HG03571 (cell line): ENCODE data around the gene IQSEC3.
"Not testable (repeated sequence)": the region's sequence is repeated elsewhere in the genome, so short reads cannot be mapped to it uniquely, and the experiment has no call there.

Experiments used
- ATAC-seq: cut with Tn5 transposase; IDR thresholded peaks from one replicate; pipeline ENCODE4 v1.9.1; 2021; ENCODE audit not compliant: unreplicated experiment

IQSEC3 gene

DNA sequence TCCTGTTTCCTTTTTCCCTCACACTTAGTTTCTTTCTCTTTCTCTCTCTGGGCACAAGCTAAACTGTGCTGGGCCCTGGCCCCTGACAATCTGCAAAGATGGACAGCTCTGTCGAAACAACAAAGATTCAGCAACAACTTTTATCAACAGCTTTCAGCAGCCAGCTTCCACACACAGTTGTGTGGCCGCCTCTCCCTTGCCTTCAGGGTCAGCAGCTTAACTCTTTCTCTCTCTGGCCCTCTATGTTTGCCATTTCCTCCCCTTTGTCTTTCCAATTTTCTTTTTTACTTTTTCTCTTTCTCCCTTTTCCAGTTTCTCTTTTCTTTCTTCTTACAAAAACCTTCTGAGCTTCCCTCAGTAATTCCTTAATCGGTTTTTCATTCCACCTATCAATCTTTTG is 43.3 kb downstream of the IQSEC3 start:
- no peak for ATAC-seq

DNA sequence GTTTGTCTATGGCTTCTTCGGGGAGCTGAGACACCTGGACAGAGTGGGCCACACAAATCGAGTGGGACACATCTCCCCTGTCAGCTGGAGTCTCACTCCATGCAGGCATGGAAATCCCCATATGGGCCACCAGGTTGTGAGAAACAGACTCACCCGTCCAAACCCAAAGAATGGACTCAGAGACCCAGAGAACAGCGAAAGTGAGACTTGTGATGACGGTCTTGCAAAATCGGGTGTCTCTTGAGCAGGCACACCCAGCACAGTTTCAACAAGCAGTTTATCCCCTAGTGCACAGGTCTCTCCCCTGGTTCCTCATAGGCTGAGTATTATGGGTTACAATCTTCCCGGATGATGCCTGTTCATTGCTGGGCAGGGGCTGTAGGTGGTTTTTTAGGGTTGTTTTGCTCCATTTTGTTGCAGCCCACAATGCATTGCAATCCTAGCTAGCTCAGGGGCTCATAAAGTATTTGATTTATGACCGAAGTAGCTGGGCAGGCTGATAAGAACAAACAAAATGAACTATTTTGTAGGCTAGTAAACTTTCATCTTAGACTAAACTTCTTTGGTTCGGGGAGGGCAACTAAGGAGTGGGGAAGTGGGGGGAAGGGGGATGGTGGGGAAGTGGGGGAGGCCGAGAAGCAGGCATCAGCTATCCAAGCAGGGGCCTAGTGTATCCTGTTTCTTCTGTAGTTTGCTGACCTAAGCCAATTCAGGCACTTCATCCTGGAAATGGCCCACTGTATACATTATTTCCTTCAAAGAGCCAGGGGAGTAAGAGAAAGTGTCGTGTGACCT is 45.3 kb downstream of the IQSEC3 start:
- ATAC-seq: no peak

DNA sequence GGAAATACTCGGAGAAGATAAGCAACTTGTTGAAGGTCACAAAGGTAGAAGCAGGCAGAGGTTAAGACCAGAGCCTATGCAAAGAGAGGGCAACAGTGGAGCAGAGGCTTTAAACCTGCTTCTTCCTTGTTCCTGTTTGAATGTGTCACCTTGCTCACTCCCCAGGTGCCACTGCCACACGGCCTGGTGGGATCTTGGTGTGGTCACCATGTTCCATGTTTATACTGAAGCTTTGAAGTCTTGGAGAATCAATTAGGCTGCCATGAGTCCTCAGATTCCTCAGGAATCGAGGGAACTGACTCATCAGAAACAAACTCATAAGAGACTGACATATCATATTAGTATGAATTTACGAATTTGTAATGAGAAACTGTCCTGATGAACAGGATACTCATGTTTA is 46.8 kb downstream of the IQSEC3 start:
- ATAC-seq: no peak

DNA sequence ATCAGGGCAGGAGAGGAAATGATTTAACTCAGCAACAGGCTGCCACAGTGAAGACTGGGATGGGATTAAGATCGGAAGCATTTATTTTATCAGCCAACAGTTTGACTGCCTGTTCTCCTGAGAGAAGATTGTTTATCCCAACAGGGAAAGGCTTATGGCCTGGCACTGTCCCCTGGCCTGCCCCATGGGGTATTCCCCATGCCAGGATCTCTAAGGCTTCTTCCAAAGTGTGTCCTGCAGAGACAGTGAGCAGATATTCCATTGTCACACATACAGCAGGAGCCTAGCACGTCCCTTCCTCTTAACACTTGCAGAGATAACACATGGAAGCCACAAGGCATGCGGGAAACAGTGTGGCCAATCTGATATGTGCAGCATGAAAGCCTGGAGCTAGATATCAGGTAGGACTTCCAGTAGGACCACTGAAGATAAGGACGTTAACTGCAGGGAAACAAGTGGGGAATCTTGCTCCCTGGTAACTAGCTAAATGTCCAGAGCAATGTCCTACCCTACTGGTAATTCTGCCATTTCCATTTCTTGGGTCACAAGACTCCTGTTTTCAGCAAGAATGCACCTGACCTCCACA is 48.2 kb downstream of the IQSEC3 start:
- ATAC-seq: no peak

DNA sequence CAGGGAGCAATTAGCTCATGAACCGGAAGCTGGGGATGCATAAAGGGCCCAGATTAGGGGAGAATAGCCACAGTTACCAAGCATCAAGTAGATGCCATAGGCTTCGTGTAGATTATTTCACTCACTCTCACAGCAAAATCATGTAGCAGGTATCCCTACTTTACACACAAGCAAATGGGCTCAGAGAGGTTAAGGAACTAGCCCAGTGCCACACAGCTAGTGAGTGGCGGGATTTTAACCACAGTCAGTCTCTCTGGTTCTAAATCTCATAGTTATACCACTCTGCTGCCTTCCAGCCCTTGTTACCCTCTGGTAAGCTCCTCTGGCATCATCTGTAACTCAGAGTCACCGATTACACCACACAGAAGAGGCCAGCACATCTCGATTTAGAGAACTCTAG is 49.0 kb downstream of the IQSEC3 start:
- no peak for ATAC-seq

DNA sequence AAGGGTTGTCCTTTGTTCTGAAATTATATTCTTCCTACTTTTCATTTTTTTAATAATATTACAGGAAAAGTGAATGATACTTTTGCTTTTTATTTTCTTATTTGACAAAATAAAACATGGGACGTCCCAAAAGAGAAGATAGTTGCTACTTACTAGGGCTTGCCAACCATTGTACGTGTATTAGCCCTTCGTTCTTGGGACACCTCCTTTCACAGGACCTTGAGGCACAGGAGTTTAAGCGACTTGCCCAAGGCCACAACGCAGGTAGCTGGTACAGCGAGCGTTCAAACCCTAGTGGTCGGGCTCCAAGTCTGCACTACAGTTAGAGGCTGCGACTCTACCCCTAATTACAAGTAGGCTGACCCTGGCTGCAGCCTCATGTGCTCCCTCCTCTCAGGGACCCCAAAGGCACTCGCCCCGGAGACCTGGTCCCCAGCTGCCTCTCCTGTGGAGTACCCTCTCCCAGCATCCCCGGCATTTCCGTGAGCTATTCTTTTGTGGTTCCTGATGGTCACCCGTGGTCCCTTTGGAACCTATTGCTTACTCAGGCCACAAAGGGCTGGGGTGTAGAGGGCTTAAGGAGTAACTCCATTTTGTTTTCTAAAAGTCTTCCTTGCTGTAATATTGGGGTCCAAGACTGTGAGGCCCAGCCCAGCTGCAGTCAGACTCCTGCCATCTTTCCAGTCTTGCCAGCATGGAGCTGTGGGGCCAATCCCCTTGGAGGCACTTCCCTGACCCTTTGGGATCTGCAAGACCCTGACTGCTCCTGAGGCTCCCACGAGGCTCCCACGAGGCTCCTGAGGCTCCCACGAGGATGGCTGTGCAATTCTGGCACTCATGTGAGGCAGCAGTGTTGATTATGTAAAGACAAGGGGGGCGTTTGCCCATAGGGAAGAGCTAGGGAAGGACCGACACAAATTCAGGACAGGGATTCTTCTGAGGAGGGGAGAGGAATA is 49.7 kb downstream of the IQSEC3 start:
- no peak for ATAC-seq

DNA sequence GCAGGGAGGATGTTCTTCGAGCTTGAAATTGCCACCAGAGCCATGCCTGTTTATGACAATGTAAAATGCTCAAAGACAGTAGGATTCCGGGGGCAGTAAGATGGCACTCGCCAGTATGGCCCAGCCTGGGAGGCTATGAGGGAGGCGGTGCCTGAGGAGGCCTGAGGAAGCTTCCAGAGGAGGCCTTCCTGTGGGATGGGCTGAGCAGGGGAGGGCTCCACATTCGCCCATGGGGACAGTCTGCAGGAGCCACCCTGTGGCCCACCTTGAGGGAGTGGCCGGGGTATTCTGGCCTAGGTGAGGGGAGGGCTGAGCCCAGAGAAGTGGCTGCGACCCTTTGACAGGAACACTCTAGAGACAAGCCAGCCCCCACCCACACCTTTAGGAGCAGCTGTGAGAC is 50.7 kb downstream of the IQSEC3 start:
- no peak for ATAC-seq

DNA sequence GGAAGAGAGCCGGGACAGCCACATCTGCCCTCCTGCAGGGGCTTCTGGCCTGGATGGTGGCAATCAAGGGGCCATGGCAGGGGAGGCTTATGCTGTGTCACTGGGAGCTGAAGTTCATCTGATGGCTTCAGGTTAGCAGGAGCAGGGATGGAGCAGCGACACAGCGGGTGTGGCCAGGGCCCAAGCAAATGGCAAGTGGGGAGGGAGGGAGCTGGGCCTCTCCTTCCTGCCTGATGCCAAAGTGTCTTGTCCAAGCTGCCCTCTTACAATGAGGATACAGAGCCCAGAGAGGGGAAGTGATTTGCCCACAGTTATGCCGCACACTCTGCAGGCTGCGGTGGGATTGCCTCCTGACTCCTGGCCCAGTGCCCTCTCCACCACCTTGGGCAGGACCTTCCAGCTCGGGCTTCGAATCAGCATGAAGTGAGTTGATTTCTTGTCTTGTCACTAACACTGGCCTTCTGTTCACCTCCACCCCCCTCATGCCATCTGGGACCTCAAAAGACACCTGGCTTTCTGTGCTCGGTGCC is 51.3 kb downstream of the IQSEC3 start:
- no peak for ATAC-seq

DNA sequence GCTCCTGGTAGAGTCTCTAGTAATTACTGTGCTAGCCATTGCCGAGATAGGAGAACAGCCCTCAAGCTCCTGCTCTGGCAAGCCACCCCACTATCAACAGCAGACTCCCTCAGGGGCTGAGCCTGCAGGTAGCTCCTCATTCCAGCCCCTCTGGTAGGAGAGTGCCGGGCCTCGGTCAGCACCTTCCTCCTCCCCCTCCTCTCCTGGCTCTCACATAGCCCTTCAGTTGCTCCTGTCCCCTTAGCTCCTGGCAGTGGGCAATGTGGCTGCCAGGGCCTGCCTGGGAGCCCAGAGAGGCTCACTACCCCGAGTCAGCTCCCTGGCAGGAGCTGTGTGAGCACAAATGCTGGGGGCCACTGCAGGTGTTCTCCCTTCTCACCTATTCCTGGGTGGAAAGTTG is 52.0 kb downstream of the IQSEC3 start:
- no peak for ATAC-seq

DNA sequence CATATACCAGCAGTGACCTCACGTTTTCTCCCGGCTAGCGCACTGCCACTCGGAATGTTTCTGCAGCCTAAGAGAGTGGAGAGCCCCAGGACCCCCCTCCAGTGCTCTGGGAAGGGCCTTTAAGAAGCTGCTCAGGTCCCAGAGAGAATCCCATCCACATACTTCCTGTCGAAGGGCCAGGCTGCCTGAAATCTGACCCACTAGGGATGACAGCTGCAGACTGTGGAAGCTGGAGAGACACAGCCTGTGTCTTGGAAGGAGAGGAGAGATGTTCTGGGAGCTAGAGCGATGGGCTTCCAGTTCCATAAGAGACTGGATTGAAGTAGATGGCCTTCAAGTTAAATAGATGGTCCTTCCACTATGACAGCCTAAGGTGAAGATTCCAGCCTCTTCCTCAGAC is 54.4 kb downstream of the IQSEC3 start:
- no peak for ATAC-seq

DNA sequence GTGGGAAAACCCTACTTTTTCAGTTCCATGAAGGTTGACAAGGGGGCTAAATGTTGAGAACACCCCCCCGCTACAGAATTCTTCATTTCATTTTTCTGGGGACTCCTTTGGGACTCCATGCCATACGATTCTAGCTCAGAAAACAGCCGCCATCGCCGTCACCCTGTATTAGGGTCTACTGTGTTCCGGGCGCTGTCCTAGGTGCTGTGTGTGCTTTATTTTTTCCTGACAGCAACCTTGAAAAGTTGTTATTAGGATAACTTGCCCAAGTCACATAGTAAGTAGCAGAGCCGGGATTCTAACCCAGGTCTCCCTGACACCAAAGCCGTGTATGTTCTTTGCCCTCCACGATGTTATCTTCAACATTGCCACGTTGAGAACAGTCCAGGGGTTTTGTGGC is 55.1 kb downstream of the IQSEC3 start:
- no peak for ATAC-seq

DNA sequence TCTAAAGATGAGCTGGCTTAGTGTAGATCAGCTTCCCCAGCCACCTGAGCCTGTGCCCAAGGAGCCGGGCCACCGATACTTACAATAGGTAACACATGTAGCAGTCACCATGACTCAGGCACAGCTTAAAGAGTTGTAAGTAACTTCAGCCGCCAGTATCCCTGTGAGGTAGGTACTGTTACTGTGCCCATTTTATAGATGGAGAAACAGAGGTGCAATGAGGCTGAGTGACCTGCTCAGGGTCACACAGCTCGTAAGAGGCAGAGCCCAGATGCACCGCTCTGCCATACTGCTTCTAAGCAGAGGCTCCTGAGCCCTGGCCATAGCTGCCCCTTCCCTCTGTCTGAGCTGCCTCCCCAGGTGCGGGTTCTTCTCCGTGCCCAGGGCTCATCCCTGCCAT is 58.5 kb downstream of the IQSEC3 start:
- ATAC-seq: no peak

DNA sequence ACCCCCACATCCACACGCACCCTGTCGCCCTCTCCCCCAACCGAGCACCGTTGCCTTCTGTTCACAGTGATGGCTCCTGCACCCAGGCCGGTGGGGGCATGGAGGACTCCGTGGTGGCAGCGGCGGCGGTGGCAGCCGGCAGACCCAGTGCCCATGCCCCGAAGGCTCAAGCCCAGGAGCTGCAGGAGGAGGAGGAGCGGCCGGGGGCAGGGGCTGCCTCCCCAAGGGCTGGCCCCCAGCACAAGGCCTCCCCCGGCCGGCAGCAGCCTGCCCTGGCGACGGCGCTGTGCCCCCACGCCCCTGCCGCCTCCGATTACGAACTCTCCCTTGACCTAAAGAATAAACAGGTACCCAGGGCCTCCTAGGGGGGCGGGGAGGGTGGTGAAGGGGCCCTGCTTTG is 59.0 kb downstream of the IQSEC3 start:
- no peak for ATAC-seq

DNA sequence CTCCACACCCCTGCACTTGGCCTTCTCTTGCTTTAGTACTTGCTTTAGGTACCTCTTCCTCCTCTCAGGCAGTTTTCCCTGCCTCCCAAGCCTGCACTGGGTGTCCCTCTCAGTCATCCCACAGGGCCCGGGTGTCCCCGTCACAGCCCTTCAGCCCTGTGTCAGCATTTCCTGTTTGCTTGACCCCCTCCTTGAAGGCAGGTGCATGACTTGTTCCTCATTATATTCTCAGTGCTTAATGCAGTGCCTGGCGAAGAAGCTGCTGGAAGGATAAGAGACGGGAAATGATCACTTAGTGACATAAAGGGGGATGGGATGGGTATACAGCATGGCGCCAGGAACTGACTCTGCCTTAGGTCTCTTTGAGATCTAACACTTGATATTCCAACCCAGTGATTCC is 61.5 kb downstream of the IQSEC3 start:
- ATAC-seq: no peak

DNA sequence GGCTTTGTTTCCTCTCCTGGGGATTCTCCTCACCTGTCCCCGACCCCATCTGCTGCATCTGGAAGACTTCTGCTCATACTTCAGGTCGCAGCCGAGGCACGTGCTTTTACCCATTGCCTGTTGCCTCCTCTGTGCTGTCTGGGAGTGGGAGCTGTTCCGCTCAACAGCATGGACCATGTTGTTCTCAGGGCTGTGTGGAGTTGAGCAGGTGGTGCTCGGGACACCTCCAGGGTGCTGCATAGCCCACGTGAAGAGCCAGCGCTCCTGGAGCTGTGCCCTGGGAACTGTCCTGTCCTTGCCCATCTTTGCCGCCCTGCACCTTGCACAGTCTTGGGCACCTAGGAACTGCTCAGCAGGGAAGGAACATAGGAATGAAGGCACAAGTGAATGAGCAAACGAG is 62.4 kb downstream of the IQSEC3 start:
- ATAC-seq: no peak

DNA sequence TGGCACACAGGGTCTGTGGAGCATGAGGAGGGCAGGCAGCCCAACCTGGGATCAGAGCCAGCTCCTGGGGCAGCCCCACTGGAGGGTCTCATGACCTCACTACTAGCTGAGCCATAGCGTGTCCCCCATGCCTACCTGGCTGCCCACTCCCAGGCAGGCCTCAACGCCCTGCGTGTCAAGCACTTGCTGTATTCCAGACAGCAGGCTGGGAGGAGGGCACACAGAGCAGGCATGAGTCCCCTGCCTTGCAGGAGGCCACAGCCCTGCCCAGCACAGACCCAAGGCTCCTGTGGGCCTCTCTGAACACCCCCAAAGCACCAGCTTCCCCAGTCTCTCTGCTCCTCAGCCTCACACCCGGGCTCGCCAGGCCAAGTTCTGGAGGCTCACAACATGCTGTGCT is 64.0 kb downstream of the IQSEC3 start:
- no peak for ATAC-seq

DNA sequence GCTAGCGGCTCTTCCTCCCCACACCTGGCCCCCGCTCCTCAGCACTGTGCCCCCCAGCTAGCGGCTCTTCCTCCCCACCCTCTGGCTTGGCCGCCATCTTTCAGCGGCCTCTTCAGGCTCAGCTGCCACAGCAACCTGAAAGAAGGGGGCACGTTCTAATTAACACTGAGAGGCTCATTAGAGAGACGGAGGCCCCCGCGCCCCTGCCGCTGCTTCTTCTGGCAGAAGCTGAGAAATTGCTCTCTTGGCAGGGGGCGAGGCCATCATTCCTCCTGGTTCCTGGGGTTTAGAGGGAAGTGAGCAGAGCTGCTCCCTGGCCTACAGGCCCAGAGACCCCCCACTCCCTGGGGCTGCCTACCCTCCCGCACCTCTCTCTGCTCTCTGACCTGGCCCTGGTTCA is 64.4 kb downstream of the IQSEC3 start:
- ATAC-seq: no peak

DNA sequence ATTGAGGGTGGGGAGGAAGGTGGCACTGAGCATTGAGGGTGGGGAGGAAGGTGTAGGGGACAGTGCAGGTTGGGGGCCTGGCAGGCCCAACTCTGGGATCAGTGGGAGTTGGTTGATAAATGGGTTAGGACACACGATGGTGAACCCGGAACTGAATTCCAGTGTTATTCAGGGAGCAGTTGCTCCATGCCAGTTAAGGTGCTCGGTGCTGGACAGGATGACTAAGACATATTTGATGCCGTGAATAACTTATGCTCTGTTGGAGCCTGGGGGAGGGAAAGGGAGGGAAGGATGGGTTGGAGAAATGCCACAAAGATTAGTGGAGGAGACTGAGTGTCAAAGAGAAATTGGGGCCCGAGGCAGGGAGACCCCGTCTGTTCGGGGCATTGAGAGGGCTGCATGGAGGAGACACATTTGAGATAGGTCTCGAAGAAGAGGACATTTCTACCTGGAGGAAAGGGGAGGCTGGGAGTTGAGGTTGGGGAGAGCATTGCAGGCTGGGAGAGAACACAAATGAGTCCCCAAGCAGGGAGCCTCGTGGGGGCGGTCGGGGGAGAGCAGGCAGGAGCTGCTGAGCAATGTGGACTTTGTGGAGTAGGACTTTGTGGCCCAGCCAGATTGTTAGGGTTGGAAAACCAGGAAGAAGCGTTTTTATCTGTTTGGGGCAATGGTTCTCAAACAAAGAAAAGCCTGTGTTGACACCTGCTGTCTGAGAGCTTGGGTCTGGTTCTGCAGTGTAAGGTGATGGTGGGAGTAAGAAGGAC is 65.3 kb downstream of the IQSEC3 start:
- ATAC-seq: no peak

DNA sequence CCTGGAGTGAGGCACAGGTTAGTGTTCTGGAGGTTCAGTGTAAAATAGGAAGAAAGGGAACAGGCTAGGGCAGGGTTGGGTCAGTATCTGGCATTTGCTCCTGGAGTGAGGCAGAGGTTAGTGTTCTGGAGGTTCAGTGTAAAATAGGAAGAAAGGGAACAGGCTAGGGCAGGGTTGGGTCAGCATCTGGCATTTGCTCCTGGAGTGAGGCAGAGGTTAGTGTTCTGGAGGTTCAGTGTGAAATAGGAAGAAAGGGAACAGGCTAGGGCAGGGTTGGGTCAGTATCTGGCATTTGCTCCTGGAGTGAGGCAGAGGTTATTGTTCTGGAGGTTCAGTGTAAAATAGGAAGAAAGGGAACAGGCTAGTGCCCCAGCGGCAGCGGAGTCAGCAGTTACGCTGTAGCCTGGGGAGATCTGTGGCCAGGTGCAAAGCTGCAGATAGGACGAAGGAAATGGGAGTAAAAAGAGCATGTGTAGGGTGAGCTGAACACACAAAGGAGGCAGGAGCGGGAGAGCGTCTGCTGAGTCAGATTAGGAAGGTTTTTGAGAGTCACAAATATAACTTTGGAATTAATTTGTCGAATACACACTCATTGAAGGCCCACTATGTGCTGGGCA is 67.2 kb downstream of the IQSEC3 start:
- not testable (repeated sequence) for ATAC-seq

DNA sequence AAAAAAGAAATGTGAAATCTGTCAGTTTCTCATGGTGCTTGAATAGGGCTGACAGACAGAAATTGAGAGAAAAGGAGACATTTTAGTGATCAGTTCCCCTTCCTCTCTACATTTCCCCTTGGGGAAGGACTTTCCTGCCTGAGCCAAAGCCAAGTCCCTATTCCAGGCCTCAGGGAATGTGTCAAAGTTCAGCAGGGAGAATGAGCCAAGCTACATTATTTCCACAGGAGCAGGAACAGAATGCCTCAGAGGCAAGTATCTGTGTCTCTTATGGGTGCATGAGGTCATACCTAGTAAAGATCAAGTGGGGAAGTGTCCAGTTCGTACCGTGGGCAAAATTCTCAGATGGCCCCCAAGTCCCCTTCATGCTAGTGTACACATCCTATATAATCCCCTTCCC is 68.6 kb downstream of the IQSEC3 start:
- no peak for ATAC-seq
